DMS 273 (cell line): ENCODE data around the gene PDZD7.

Experiments used
- DNase-seq: peaks from one replicate; lab custom pipeline; 2025; ENCODE audit not compliant: unreplicated experiment; lab: John Stamatoyannopoulos, UW

The PDZD7 gene

DNA sequence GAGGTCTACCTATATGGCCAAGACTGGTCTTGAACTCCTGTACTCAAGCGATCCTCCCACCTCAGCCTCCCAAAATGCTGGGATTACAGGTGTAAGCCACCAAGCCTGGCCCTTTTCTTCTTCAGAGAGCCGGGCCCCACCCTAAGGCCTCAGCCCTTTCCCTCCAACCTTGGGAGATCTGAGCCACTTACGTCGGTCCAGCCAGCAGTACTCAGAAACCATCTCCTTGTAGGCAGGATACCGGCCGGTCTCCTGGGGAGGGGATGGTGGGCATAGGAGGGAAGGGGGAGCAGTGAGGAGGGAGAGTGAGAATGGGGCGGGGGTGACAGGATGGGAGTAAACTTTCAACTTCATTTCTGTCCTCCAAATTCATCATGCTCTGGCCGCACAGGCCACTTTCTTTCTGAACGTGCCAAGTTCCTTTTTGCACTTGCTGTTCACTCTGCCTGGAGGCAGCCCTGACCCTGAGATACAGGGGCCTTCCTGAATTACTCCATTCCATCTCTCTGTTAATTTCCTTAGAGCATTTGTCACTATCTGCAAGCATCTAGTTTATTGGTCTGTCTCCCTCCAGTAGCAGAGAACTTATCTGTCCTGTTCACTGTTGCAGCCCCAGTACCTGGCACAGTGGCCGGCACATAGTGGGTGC lies 10.4 kb downstream of the PDZD7 start:
- DNase-seq, result no peak

DNA sequence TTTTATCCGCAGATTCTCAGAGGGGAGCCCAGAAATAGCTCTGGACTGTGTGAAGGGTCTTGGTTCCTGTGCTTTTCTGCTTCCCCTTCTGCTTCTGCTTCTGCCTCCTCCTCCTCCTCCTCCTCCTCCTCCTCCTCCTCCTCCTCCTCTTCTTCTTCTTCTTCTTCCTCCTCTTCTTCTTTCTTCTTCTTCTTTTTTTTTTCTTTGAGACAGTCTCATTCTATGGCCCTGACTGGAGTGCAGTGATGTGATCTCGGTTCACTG lies 11.6 kb downstream of the PDZD7 start:
- DNase-seq, result no peak

DNA sequence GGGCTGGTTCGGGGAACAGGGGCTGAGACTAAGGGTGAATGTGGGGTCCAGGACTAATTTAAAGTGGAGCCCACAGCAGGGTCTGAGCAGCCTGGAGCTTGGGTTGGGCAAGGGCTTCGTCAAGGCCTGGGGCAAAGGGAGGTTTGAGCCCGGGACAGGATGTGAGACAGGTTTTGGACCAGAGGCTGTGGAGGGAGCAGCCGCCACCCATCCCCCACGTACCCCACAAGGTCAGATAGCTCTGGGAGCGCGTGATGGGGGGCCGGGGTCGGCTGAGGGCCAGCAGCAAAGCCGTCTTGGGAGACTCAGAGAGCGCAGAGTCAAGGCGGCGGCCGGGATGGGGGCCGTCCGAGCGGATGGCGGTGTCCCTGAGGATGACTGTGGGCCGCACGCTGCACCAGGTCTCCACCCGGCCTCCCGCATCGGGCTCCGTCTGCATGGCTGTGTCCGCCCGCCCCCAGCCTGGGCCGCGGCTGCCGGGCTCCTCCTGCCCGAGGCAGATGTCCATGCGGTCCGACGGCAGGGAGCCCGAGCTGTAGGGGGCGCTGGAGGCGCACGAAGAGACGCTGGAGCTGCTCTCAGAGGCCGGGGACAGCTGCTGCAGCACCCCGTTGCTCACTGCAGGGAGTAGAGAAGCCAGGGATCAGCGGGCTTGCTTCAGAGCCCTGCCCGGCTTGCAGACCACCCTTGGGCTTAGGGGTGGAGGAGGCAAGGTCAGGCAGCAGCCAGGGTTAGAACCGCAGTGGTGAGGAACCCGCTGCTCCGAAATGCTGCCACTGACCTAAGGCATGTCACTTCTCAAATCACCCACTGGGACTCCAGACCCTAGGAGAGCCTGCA lies 12.1 kb downstream of the PDZD7 start:
- peak; percentile 93 for DNase-seq

DNA sequence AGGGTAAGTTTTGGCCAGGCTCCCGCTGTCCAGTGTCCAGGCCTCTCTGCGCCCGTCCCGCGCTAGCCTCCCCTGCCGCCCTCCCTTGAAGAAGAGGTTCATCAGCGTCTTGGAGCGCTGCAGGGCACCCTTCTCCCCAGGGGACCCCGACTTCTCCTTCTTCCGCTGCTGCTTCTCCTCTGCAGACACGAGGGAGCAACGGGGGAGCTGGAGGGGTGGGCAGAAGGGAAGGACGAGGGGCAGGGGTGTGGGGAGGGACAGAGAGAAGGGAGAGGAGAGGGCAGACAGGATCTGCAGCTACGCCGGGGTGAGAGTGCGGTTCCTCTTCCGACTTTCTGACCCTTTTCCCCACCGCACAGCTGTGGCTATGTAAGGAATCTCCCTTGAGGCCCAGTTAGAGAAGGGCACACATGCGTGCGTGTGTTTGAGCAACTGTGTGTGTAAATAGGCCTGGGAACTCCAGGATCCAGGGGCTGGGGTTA lies 12.8 kb downstream of the PDZD7 start:
- peak; percentile 27 for DNase-seq

DNA sequence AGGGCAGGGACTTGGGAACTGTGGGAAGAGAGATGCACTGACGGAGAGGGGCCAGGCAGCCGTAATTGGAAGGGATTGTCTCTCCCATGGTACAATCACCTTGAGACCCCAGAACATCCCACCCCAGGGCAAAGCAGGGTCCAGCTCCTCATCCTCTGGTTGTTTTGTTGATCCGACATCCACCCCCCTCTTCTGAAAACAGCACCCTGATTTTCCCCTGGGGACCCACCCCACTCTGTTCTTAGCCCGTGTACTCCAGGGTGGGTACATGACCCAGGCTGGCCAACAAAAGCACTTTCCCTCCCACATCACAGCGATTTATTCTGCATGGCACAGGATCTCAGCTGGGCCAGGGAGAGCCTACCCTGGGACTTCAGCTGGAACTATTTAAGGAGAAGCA lies 14.1 kb downstream of the PDZD7 start:
- DNase-seq, result no peak

DNA sequence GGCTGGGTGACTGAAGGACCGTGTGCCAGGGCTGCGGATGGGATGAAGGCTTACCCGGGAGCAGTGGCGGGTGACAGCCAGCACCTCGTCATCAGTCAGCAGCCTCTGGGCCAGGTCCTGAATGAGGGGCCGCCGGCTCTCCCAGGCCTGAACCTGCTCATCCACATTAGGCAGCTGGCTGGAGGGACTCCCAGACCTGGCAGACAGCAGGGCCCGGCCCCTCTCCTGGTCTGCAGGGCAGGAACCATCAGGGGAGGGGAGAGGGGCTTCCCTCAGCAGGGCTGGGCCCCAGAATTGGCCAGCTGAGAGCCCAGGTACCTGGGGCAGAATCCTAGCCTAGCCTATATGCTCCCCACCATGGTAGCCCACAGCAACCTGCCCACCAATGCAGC lies 15.4 kb downstream of the PDZD7 start:
- no peak for DNase-seq

DNA sequence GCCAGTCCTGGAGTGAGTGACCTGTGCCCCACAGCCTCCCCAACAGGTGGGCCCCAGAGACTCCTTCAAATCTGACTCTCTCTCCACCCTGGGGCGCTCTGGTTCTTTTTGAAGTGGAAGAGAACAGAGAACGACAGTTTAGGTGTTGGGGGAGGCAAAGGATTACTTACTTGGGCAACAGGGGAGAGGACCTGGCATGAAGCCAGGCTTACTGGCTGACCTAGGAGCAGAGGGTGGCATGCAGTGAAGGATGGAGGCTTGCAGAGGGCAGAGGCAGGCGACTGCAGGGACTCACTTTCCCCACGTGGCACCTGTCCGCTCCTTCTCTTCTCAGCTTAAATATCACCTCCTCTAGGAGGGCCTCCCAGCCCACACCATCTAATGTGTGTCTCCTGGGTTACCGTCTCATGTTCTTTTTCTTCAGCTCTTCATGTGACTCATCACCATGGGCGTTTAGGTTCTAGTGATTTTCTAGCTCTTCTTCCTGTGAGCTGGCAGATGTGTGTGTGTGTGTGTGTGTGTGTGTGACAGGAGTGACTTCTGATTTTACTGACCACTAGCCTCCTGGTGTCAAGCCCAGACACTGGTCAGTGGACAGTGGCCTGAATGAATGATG lies 15.9 kb downstream of the PDZD7 start:
- DNase-seq, result peak; percentile 26

DNA sequence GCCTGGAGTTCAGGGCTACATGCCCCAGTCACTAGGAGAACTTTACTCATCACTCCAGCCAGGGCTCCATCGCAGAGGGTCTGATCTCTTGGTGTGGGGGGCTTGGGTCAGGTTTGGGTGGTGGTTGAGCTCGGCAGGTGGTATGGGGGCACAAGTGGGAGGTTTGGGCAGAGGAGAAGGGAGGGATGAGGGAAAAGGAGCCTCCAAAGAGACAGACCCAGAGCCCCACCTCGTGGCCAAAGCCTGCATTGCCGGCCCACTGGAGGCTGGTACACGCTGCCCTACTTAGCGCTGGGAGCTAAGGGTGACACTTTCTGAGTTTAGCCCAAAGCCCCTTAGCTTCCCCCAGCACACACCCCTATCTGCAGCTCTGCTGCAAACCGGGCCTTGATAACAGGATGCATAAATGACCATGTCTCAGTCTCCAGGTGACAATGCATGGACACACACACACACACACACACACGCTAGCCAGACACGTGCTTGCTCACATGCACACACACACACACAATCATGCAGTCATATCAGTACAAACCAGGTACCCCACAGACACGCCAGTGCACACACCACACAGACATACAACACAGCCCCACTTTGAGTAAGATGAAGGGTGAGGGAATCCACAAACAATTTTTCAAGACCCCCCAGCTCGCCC lies 16.6 kb downstream of the PDZD7 start:
- DNase-seq, result peak; percentile 85

DNA sequence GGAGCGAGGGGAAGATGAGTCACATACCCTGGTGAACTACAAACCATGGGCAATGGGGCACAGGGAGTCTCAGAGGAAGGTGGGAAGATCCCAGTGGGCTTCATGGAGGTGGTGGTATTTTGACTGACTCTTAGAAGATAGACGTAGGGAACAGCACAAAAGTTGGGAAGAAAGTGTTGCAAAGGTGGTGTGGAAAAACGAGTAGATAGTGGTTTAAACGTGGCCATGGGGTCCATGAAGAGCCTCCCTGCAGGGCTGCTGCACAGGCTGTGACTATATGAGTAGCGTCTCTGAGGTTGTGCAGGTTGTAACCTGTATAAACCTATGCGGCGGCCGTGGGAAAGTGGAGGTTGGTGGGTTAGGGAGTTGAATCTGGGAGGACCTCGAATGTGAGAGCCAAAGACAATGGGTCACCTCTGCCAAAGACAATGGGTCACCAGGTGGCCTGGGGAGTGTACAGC lies 17.5 kb downstream of the PDZD7 start:
- DNase-seq, result no peak

DNA sequence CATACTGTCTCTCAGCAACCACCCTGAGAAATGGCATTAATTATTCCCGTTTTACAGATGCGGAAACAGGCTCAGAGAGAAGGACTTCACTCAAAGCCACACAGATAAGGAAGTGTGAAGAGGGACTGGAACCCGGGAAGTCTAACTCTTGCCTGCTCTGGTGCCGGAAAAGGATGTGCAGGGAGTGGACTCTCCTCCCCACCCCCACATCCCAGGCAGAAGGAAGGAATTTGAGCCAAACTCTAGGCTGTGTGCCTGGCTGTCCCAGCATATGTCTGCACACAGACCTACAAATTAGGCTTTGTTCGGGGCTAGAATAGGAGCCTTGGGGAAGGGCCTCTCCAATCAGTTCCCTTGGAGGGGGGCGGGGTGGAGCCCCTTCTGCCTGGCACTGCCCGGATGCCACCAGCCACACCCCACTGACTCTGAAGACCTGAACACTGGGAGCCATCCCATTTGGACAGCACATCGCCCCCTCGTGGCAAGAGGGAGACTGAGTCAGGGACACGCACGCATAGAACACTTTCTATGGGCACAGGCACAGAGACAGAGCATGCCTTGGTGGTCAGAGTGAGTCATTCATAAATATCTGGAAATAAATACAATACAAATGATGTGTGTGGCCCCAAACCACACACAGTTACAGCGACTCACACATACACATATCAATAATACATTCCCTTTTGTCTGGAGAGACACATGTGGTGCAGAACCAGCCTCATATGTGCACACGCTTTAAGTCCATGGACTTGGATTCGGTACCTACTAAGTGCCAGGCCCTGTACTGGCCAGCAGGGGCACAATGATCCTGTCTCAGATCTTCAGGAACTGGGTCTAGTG lies 18.2 kb downstream of the PDZD7 start:
- DNase-seq, result peak; percentile 94

DNA sequence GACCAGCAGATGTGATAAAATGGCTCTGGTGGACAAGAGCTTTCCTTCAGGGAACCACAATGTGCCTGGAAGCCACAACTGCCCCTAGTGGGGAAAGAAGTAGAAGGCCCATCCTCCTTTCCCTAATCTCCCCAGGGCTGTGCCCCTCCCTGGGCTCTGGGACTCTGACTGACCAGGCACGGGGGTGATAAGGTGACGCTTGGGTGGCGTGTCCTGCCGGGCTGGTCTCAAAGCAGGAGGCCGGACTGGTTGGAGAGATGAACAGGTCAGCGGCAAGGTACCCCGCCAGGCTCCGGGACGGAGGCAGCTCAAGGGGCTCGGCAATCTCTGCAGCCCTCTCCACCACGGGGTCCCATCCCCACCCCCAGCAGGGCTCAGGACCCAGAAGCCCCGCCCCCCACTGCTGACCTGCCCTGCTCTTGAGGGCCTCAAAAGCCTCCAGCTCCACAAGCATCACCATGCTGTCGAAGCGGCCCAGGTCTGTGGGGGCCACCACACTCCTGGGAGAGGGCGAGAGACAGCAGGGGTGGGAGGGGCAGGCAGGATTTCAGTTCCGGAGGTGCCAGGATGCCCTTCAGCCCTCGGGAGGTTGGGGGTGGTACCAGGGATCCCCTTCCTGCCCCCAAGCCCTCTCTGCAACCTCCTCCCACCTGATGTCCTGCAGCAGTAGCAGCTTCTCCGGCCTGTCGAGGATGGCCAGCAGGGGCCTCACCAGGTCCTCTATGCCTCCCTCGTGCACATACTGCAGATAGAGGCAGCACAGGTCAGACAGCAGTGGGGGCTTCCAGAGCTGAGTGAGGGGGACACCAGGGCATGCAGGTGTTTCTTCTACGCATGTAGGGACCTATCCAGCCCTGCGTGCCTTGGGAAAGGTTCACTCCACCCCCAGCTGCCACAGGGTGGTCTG lies 19.2 kb downstream of the PDZD7 start:
- peak; percentile 41 for DNase-seq

DNA sequence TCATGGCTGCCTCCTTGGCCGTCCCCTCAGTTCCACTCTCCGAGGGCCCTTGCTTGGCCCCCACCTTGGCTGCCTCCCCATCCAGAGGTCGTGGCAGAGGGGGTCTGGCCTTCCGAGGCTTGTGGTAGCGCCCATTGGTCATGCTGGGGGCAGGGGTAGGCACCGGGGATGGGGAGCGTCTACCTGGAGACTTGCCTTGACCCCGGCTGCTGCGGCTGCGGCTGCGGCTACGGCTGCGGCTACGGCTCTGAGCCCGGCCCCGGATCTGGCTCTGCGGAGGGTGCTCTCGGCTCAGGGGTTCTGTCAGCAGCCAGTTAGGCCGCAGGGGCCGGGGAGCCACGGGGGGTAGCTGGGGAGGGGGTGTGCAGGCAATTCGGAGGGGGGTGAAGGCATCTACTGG lies 20.6 kb downstream of the PDZD7 start:
- no peak for DNase-seq

DNA sequence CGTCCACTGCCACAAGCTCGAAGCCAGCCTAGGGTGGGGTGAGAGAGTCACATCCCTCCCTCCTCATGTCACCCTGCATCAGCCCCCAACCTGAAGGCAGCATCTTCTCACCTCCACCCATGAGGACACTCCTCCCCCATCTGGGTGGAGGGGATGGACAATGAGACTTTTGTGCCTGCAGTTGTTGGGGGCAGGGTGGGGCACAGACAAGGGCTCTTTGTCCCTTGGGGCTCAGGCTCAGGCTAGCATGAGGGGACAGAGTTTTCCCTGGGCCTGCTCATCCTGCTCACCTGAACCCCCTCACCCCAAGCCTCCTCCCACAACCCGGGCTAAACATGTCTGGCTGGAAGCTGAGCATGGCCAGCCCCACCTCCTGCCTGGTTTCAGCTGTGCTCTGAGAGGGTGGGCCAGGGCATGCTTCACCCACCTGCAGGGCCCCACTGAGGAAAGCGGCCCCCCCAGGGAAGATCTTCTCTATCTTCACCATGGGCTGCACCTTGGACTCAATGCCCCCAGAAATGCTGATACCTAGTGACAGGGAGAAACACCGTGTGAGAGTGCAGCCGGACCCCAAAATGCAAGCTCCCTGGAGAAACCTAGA lies 22.0 kb downstream of the PDZD7 start:
- DNase-seq, result no peak

DNA sequence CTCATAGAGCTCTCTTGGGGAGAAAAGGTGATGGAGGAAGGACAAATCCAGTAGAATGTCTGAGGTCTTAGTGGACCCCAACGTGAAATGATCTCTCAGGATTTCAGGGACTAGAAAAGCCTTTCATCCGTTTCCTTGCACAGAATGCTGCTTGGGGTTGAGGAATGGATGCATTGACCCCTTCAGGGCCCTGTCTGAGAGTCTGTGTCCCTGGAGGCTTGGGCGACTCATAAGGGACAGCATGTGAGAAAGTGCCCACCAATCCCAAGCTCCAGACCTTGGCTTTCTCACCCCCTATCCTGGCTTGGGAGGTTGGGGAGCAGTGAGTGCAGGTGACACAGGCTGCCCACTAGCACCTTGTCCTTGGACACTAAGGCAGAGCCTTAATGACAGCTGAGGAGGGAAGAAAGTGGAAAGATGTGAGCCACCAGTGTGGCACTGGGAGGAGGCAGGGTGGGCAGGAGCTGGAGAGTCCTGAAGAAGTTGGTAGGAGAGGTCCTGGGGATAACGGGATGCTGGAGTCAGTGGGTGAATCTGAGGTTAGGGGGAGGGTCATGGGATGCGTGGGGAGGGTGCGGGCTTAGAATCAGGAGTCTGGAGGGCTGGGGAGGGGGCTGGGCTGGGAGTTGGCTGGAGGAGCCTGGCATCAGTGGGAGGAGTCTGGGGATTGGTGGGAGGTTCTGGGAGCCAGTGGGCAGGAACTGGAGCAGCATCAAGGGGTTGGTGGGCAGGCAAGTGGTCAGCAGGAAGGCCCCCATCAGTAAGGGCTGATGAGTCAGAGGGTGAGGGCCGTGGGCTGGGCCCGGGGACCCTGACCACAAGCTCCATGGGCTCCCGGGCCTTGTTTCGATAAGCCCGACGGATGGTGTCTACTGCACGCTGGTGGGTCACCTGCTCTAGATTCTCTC lies 22.8 kb downstream of the PDZD7 start:
- DNase-seq, result no peak

DNA sequence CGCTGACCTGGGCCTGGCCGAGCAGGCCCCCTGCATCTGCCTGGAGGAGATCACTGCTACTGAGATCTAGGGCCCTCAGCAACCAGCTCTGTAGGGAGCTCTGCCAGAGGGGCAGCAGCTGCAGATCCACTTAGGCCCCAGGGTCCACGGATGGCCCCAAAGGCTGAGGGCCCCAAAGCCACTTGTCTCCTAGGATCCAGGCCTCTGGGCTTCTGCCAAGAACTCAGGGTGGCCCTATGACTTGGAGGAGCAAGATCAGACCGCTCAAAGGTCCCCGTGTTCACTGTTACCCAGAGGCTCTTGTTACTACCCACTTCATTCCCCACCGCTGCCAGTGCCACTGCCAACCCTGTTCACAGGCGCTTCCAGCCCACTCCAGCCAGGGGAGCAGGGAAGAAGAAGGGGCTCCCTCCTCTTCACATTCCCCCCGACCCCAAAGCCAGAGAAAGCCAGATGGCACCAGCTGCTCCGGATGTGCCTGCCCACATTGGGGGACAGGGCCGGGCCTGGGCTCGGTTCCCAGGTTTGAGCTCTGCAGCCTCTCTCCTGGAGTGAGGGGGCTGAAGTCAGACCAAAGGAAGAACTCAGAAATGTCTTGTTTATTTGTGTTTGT lies 23.7 kb downstream of the PDZD7 start:
- DNase-seq, result peak; percentile 87

DNA sequence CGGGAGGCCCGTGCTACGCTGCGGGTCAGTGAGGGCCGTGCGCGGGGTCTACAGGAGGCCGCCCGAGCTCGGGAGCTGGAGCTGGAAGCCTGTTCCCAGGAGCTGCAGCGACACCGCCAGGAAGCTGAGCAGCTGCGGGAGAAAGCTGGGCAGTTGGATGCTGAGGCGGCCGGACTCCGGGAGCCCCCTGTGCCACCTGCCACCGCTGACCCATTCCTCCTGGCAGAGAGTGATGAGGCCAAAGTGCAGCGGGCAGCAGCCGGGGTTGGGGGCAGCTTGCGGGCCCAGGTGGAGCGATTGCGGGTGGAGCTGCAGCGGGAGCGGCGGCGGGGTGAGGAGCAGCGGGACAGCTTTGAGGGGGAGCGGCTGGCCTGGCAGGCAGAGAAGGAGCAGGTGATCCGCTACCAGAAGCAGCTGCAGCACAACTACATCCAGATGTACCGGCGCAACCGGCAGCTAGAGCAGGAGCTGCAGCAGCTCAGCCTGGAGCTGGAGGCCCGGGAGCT lies 24.3 kb downstream of the PDZD7 start:
- DNase-seq, result peak; percentile 87

DNA sequence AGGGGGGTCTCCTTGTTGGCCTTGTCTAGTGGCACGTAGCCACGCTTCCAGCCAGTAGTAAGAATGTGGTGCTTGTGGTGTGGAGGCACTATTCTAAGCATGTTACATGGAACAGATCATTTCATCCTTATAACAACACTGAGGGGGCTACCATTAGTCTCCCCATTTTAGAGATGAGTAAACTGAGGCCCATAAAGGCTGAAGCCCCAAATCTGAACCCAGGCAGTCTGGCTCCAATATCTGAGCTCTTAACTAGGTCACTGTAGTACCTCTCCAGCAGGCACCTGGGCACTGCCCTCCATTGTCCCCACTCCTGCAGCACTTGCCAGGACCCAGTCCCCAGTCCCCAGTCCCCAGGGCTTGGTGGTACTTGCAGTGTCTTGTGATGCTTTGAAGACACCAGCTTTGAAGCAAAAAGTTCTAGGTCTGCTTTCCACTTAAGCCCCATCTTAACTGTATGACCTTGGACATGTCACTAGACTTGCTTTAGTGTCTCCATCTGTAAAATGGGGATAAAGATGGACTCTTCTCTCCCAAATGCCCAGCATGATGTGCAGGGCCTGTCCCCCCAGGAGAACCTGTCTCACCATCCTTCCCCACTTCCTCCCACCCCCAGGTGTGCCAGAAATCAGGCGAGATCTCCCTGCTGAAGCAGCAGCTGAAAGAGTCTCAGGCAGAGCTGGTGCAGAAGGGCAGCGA lies 24.9 kb downstream of the PDZD7 start:
- DNase-seq, result no peak
